Upper lobe of left lung (tissue), 6 donors: ENCODE measurements around the gene FOXA2. TPM values are rescaled to one million over a fixed set of nuclear protein-coding genes. Genes with fewer than 3 reads are reported as not detected.

Source experiments
- ATAC-seq, 2 donors: fragments of 200-7000 bp; cut with Tn5 transposase; one replicate each; pipeline ENCODE4 v1.9.1; 2022; ENCODE audit warnings: mild to moderate bottlenecking in 2 of 2, moderate library complexity in 2 of 2; ENCODE audit not compliant: low FRiP score in 2 of 2
- DNase-seq, 2 donors: peaks; one replicate each; pipeline ENCODE4 v3.0.0-alpha.2; 2019 to 2020
- H3K27ac ChIP-seq, 4 donors: fragments of 200-600 bp; sonication (generic); one replicate each; pipeline ENCODE4 v1.5.1; 2016 to 2019
- H3K27me3 ChIP-seq, 4 donors: fragments of 200-600 bp; sonication (generic); one replicate each; pipeline ENCODE4 v1.5.1; 2017 to 2019
- H3K36me3 ChIP-seq, 4 donors: fragments of 200-600 bp; sonication (generic); one replicate each; pipeline ENCODE4 v1.5.1; 2016 to 2019
- H3K4me1 ChIP-seq, 4 donors: fragments of 200-600 bp; sonication (generic); one replicate each; pipeline ENCODE4 v1.5.1; 2018 to 2019
- H3K4me3 ChIP-seq, 4 donors: fragments of 200-600 bp; sonication (generic); one replicate each; pipeline ENCODE4 v1.5.1; 2017 to 2019; ENCODE audit warnings: mild to moderate bottlenecking in 2 of 4, moderate library complexity in 1 of 4
- H3K9me3 ChIP-seq, 4 donors: fragments of 200-600 bp; sonication (generic); one replicate each; pipeline ENCODE4 v1.5.1; 2018 to 2019
- EP300 ChIP-seq, 4 donors: sonication (generic); formaldehyde crosslinking; IDR thresholded peaks; one replicate each; pipeline ENCODE4 v1.5.1; 2017; ENCODE audit warnings: antibody characterized with exemption in 4 of 4, control low read depth in 2 of 4
- POLR2A ChIP-seq, 4 donors: fragments of 450-650 bp; IDR thresholded peaks; one replicate each; pipeline ENCODE4 v1.5.1; 2016 to 2017; ENCODE audit warnings: antibody characterized with exemption in 4 of 4, mild to moderate bottlenecking in 2 of 4
- POLR2AphosphoS5 ChIP-seq, 2 donors: sonication (generic); formaldehyde crosslinking; IDR thresholded peaks; one replicate each; pipeline ENCODE4 v1.5.1; 2017; ENCODE audit warnings: antibody characterized with exemption in 2 of 2
- WGBS, 2 donors: methylation state at CpG; one replicate each; pipeline ENCODE4 v1.1.5; 2017 to 2018; 5-methylcytosine and 5-hydroxymethylcytosine counted together
- total RNA-seq, 6 donors: library from RNA; depleted of rRNA in 4 of 6; stranded (reverse); fragments of >200 nt in 4 of 6; gene quantifications; one replicate each; pipeline versions ENCODE4 v1.1.0 to v1.2.1, GENCODE V29; 2016 to 2021
- TF ChIP-seq, protein P1 (sequence below), 6 experiments: fragments of 450-650 bp in 4 of 6; fragments of 200-600 bp in 2 of 6; sonication (generic) in 2 of 6; IDR thresholded peaks; one replicate each; pipeline ENCODE4 v1.5.1; 2016 to 2019; ENCODE audit warnings: antibody characterized with exemption in 6 of 6
- donor health status: DM: no; HTN: no; CAD: no; lungs with moderate emphysema.
- donor health status: DM: no; HTN: yes; CAD: no; lungs with severe emphysema.

The FOXA2 gene
- total RNA-seq, 6 donors from 2014 or later, result 23.2 to 80.6 (median 44.3) TPM

DNA sequence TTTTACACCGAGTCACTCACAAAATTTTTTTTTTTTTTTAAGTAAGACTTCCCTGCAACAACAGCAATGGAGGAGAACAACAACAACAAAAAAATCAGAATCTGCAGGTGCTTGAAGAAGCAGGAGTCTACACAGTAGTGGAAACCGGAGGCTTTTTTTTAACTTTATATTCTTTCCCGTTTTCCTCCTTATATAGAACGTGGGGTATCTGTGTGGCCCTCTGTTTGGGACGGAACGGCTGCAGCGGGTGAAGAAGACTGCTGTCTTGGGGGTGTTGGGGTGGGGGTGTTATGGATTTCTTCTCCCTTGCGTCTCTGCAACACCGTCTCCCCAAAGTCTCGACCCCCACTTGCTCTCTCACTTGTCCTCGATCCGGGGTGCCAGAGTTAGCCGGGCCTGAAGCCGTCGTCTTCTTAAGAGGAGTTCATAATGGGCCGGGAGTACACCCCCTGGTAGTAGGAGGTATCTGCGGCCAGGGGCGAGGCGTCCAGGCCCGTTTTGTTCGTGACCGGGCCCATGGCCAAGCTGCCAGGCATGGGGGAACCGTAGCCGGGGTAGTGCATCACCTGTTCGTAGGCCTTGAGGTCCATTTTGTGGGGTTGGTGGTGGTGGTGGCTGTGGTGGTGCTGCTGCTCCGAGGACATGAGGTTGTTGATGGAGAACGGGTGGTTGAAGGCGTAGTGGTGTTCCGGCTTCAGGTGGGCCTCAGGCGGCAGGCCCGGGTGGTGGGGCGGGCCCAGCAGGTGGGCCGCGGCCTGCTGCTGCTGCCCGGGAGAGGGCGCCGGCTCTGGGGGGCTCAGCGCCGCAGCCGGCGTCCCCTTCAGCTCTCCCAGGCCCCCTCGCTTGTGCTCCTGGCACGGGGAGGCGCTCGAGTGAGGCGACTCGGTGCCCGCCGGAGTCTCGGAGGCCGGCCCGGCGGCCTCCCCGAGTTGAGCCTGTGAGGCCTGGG, 2.7 kb downstream of the FOXA2 start:
- 13 to 21% methylated on average over 28 to 31 of the region's 54 CpGs for WGBS, 2 donors
- Histone ChIP-seq H3K4me1 (peaks cover 9 to 67% (median 24%) of the 10 kb centered on the region in 4 donors), H3K4me3 (peak overlapping the region in 3 of 4 donors; percentile 42 to 53 (median 48)), H3K27me3 (peaks cover 0 to 62% (median 24%) of the 10 kb centered on the region in 4 donors), H3K36me3 (no peaks in the 10 kb centered on the region), H3K27ac (peak overlapping the region; percentile 76 to 91 (median 83)), H3K9me3 (no peaks in the 10 kb centered on the region)
- peak in 1 of 2 donors; percentile 83 for DNase-seq
- TF ChIP-seq POLR2A (IDR thresholded peaks at IDR 0.05) (peak in 1 of 4 donors; percentile 14), EP300 (IDR thresholded peaks at IDR 0.05) (no peak)
- no peak for ATAC-seq

DNA sequence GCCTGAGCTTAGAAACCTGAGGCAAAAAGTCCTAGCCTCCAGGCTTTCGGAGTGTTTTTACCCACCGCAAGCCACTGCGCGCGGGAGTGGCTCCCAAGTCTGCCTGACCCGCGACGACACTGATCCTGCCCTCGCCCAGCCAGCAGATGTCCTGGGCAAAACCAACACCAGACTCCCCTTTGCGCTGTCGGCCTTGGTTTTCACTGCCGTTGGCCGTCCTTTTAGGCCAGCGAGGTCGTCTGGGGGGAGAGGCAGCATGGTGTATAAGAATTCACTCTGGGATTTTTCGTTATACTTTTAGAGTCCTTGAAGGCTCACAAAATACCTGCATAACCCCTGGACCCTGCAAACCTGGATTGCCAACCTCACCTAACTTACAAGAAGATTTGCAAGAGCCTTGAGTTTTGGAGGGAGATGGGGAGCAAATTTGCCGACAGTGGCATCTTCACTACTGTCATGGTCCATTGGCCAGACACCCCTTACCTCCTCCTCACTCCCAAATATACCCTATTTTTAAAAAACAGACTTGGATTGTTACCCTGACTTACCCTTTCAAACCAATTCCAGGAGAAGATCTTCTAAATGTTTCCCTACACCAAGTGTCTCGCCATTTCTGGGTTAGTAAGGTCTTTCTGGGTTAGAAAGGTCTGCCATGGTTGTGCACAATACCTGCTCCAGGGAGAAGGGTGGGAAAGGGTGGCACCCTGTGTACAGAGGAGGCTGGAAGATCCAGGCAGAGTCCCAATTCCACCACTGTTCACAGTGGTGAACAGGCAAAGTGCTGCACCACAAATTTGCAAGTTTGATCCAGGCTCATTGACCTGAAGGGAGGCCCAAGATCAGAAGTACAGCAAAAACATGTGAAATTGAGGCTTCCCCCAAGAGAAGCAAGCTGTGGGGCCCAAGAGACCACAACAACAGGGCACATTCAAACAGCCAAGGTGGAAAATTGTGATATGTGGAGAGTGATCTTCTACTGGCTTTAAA, 4.4 kb downstream of the FOXA2 start:
- Histone ChIP-seq H3K27ac (peak overlapping the region; percentile 85 to 89 (median 86)), H3K9me3 (no peaks in the 10 kb centered on the region), H3K36me3 (no peaks in the 10 kb centered on the region), H3K27me3 (peaks cover 0 to 49% (median 20%) of the 10 kb centered on the region in 4 donors), H3K4me3 (peak overlapping the region in 3 of 4 donors; percentile 29 to 46 (median 42)), H3K4me1 (peaks cover 2 to 53% (median 20%) of the 10 kb centered on the region in 4 donors)
- ATAC-seq, result no peak
- TF ChIP-seq, protein P1, sequence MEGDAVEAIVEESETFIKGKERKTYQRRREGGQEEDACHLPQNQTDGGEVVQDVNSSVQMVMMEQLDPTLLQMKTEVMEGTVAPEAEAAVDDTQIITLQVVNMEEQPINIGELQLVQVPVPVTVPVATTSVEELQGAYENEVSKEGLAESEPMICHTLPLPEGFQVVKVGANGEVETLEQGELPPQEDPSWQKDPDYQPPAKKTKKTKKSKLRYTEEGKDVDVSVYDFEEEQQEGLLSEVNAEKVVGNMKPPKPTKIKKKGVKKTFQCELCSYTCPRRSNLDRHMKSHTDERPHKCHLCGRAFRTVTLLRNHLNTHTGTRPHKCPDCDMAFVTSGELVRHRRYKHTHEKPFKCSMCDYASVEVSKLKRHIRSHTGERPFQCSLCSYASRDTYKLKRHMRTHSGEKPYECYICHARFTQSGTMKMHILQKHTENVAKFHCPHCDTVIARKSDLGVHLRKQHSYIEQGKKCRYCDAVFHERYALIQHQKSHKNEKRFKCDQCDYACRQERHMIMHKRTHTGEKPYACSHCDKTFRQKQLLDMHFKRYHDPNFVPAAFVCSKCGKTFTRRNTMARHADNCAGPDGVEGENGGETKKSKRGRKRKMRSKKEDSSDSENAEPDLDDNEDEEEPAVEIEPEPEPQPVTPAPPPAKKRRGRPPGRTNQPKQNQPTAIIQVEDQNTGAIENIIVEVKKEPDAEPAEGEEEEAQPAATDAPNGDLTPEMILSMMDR (IDR thresholded peaks at IDR 0.05), result no peak
- TF ChIP-seq POLR2A (IDR thresholded peaks at IDR 0.05), result peak in 1 of 4 donors; percentile 13
- WGBS, 2 donors, result 10 to 12% methylated on average over 15 to 17 of the region's 18 CpGs
- no peak for DNase-seq

DNA sequence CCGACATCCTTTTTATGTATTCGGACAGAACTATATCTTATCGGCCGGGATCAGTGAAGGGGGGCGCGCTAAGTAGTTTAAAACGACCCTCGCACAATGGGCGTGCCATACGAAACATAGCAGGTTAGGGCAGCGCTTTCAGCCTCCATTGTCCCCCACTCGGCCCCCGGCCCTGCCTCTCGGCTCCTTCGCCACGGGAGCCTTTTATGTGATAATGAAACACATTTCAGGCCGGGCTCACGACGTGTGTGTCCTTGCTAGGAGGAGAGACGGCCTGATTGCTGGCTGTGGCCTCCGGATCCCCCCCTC, 5.3 kb downstream of the FOXA2 start:
- no peak for DNase-seq
- TF ChIP-seq POLR2A (IDR thresholded peaks at IDR 0.05) (no peak), POLR2AphosphoS5 (IDR thresholded peaks at IDR 0.05) (no peak), EP300 (IDR thresholded peaks at IDR 0.05) (no peak)
- TF ChIP-seq, protein P1 (IDR thresholded peaks at IDR 0.05), result no peak
- Histone ChIP-seq H3K27me3 (peaks cover 0 to 43% (median 18%) of the 10 kb centered on the region in 4 donors), H3K4me3 (peak overlapping the region in 3 of 4 donors; percentile 29 to 46 (median 42)), H3K27ac (peak overlapping the region; percentile 85 to 89 (median 86)), H3K4me1 (peaks cover 0 to 45% (median 18%) of the 10 kb centered on the region in 4 donors), H3K36me3 (no peaks in the 10 kb centered on the region), H3K9me3 (no peaks in the 10 kb centered on the region)
- ATAC-seq, result no peak
- WGBS, 2 donors, result 5 to 6% methylated on average over 21 of the region's 21 CpGs

DNA sequence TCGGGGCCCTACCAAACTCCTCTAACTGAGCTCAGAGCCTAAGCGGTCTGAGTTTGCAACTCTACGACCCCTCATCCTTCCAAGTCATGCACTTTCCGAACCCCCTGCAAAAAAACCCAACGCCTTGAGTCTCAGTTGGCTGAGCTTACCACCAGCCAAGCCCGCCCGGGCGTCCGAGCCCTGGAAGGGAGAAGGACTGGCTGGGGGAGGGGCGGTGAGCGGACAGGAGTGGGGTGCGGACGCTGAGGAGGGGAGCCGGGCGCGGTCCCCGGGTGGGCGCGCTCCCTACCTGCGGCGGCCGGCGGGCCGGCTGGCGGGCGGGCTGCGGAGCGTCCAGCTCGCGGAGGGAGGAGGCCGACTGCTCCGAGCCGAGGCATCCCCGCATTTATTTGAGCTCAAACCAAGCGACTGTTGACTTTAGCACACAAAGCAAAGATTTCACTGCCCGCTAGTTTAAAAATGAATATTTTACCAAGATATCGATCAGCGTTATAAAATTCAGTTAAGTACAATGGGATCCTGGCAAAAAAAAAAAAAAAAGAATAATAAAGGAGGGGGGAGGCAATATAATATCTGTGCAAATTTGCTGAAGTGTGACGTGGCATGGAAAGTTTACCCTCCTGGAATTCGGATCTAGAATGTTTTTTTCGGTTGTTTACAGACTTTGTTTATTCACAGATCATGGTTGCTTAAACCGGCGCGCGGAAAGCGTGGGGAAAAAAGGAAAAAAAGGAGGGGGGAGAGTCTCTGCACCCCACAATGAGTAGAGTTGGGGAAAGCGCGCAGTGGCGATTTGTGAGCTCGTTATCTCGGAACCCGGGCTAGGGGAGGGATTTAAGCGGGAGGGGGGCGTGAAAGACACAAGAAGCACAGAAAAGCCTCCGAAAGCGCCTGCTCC, 5.9 kb downstream of the FOXA2 start:
- peaks cover 0 to 41% (median 17%) of the 10 kb centered on the region in 4 donors for H3K27me3 ChIP-seq
- peak overlapping the region; percentile 85 to 89 (median 86) for H3K27ac ChIP-seq
- H3K4me1 ChIP-seq, result peaks cover 0 to 39% (median 12%) of the 10 kb centered on the region in 4 donors
- 5% methylated on average over 48 to 53 of the region's 56 CpGs for whole genome bisulfite sequencing, 2 donors
- ATAC-seq, result peak; percentile 12 to 19
- peak in 1 of 2 donors; percentile 85 for DNase-seq
- no peak for TF ChIP-seq POLR2AphosphoS5 (IDR thresholded peaks at IDR 0.05)
- TF ChIP-seq POLR2A (IDR thresholded peaks at IDR 0.05), result peak in 1 of 4 donors; percentile 4
- H3K36me3 ChIP-seq, result no peaks in the 10 kb centered on the region
- H3K4me3 ChIP-seq, result peak overlapping the region in 3 of 4 donors; percentile 29 to 46 (median 42)
- H3K9me3 ChIP-seq, result no peaks in the 10 kb centered on the region
